Stimulated activated CD4-positive, alpha-beta T cell treated with anti-CD3 and anti-CD28 coated beads, Interleukin-4, amount 100 ng/mL, for 4 hours (primary cell): ENCODE measurements around the gene WDR43.

ENCODE experiments used
- DNase-seq, 2 experiments: peaks; one replicate each; pipeline ENCODE4 v3.0.0-alpha.2; 2020

WDR43 gene

DNA sequence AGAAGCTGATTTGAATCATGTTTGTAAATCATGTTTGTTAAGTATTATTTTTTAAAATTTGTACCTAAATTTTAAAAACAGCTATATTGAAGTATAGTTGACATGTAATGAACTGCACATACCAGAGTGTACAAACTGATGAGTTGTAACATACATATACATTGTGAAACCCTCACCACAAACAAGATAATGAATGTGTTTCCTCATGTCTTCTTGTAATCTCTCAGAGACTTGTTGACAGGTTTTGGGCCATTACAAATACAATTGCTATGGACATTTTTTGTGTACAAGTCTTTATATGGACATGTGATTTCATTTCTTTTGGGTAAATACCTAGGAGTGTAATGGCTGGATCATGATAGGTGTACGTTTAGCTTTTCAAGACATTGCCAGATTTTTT lies 21.5 kb downstream of the WDR43 start:
- no peak for DNase-seq

DNA sequence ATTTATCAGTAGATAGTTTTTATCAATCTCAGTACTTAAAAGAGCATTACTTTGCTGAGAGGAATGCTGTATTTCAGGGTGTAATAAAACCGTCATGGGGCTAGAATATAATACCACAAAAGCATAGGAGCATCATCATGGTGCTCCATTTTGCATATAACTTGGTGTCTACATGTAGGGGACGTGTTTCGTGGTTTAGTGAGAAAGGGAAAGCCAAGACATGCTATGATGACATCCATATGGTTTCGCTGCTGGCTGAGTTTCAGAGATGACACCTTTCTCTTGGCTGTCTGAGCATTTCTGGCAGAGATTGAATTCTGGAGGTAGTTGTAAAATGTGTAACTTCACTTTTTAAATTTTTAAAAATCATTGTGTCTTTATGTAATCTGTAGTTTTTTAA lies 32.4 kb downstream of the WDR43 start:
- DNase-seq: no peak

DNA sequence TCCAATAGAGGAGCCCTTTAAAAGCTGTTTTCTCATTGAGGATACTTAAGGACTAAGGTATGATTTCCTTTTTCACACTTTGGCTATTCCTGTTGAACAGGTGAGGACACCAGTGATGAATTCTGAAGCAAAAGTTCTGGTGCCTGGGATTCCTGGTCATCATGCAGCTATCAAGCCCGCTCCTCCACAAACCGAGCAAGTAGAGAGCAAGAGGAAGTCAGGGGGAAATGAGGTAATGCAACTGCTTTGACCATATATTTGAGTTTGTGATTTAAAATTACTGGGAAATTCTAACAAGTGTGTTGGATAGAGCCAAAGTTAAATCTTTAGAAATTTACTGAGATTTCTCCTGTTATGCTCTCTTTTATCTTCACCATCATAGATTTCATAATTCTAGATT lies 33.0 kb downstream of the WDR43 start:
- DNase-seq: no peak

DNA sequence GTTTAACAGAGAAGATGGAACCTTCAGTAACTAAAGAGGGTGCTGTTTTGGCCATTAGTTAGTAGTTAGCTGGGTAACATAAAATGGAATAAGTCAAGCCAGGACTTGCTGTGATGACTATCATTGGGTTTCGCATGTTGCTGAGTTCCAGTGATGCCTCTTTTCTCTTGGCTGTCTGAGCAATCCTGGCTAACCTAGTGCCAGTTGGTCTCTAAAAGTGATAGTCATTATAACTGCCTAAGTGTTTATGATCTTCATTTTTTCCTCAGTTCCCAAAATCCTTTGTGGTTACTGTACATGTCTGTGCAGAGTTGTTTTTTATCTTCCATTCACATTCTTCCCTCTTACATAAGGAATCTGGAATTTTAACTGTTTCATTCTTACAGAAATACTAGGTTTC lies 33.4 kb downstream of the WDR43 start:
- no peak for DNase-seq

DNA sequence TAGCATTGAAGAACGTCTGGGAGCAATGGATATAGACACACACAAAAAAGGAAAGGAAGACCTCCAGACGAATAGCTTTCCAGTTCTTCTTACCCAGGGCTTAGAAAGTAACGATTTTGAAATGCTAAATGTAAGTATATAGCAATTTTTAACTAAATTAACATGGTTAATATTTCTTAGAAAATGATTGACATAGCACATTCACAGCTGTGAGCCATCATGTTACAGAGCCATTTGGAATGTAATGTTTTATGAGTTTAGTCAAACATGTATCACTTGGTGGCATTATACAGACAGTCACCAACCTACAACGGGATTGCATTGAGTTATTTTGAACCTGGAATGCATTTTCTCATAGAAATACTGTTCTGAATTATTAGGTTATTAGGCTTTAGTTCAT lies 35.1 kb downstream of the WDR43 start:
- no peak for DNase-seq

DNA sequence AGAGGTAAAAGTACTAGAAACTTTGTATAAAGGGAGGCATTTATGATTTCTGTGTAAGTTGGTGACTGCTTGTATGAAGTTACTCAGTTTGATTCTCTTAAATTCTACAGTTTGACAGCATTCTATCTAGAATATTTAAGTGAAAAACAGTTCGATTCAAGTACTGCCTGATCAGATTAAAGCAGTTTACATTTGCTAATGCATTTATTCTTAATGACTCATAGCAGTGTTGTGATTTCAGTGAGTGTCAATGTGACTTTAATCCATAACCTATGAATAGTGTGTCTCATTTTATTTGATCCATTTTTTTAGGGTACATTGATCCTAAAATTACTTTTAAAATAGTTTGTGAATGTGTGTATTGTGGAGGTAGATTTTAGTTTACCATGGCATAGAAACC lies 35.7 kb downstream of the WDR43 start:
- no peak for DNase-seq

- no peak for DNase-seq
Observed at GRCh38 chr2:28934769-28935168, 40.3 kb downstream of the WDR43 start.

DNA sequence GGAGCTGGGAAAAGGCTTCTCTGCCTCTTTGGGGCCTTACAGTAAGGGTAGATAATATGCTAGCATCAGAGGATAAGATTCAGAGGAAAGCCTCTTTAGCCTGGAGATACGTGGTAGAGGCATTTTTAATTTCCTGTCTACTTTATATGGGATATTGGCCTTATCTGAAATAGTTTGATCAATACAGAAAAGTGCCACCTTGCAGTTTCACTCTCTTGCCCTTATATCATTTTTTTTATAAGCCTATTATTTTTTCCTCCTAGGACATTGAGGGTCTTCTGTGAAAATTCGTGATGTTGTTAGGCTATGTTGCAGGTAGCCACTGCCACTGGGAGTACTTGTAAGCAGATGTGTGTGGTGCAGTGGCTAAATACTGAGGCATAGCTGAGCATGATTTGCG lies 46.5 kb downstream of the WDR43 start:
- no peak for DNase-seq

- DNase-seq: no peak
Observed at GRCh38 chr2:28944535-28945248, 50.2 kb downstream of the WDR43 start.

DNA sequence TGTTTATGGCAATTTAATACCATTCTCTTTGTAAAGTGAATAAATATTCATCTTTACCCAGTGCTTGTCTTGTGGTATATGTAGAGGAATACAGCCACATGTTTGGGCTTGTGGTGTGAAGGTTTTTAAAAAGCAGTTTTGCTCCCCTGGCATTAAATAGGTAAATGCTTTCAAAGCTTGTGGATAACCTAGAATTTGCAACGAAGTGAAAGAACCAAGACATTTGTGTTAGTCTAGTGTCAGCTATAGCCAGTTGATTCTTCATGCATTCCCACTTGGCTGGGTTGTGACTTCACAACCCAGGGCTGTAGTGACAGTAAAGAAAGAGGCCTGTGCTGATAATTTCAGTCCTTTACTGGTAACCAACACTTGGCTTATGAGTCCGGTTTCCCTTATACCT lies 53.7 kb downstream of the WDR43 start:
- no peak for DNase-seq

- DNase-seq: no peak
Observed at GRCh38 chr2:28949190-28949589, 54.7 kb downstream of the WDR43 start.

- no peak for DNase-seq
Observed at GRCh38 chr2:28949617-28950305, 55.3 kb downstream of the WDR43 start.

DNA sequence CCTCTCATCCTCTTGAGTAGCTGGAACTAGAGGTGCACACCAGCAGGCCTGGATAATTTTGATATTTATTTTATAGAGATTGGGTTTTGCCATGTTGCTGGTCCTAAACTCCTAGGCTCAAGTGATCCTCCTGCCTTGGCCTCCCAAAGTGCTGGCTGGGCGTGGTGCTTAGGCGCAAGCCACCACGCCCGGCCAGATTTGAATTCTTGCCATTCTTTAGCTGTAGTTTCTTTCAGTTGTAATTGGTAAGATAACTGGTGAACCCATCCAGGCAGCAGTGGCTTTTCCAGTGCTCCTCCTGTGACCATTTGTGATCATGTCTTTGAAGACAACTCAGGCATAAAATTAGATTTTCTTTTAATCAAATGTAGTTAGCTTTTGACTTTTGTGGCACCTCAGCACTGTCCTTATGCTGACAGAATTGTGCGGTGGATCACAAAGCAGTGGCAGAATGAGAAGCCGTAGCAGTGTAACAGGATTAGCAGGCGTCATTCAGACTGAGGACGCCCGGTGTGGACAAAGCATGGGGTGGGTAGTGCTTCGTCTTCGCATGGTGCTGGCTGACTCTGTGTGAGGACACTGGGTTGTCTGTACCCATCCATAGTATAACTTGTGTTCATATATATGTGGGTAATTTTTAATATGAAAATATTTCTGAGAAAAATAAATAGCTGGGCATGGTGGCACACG lies 56.6 kb downstream of the WDR43 start:
- DNase-seq: no peak

GRCh38 chr2:28951910-28952835 lies 57.7 kb downstream of the WDR43 start:
- no peak for DNase-seq

GRCh38 chr2:28952836-28953211 lies 58.4 kb downstream of the WDR43 start:
- no peak for DNase-seq

- DNase-seq: no peak
Observed at GRCh38 chr2:28955467-28955866, 61.0 kb downstream of the WDR43 start.

- no peak for DNase-seq
Observed at GRCh38 chr2:28956415-28956826, 62.0 kb downstream of the WDR43 start.

- no peak for DNase-seq
Observed at GRCh38 chr2:28956890-28957289, 62.4 kb downstream of the WDR43 start.

DNA sequence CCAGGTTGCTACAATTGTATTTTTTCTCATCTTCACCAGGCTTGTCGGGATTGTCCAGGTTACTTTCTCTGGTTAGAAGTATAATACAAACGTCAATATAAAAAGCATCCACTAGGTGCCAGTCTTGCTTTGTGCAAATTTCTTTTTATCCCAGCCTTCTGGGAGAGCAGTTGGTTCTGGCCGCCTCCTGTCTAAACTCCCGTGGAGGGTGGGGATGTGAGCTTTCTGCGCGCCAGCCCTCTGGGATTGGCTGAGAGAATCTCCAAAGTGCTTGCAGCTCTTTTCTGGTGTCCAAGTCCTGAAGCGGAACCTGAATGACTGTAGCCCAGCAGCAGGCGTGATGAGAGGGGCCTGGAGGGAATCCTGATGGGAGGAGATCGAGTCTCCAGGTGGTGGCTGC lies 64.2 kb downstream of the WDR43 start:
- DNase-seq: no peak

GRCh38 chr2:28960401-28960800 lies 65.9 kb downstream of the WDR43 start:
- no peak for DNase-seq

DNA sequence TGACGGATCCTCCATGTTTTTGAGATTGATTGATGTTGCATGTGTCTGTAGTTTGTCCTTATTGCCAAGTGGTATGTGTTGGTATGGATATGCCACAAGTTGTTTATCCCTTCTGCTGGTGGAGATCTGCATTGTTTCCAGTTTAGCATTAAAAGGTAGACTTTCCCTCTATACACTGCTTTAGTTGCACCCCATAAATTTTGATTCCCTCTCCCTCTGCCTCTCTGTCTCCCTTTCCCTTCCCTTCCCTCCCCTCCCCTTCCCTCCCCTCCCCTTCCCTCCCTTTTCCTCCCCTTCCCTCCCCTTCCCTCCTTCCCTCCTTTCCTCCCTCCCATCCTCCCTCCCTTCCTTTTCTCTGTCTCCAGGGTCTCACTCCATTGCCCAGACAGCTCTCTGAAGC lies 68.0 kb downstream of the WDR43 start:
- DNase-seq: no peak

DNA sequence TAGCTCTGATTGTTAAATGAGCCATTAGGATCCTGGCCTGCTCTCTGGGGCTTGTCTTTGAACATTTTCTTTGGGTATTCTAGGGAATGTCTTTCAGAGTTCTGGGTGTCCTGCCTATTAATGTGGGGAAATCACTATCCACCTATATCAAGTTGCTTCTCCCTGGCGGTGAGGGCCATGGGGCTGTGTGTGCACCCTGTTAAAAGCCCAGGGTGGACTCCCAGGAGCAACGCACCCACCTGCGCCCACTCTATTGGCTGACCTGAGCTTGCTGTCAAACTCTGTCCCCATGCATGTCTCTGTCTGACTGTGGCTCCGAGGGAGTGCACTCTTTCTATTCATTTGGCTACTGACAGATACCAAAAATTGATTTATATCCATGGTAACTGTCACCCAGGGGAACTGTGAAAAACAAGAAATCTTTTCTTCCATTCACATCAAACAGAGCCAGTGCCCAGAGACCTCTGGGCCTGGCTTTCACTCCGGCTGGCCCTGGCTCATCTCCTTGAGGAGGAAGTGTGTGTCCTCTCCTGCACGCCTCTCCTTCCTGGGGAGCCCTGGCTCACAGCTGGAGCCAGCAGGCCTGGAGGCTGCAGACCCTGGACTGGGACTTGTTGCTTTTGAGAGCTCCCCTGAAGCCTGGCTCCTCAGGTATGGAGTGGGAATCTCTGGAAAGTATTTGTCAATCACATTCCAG lies 76.1 kb downstream of the WDR43 start:
- no peak for DNase-seq
